ENCODE results near the gene SLC4A9. TPM values are rescaled to one million over a fixed set of nuclear protein-coding genes. Genes with fewer than 3 reads are reported as not detected.

SLC4A9 gene
- total RNA-seq, 2 donors from 2014 or later, result not detected

DNA sequence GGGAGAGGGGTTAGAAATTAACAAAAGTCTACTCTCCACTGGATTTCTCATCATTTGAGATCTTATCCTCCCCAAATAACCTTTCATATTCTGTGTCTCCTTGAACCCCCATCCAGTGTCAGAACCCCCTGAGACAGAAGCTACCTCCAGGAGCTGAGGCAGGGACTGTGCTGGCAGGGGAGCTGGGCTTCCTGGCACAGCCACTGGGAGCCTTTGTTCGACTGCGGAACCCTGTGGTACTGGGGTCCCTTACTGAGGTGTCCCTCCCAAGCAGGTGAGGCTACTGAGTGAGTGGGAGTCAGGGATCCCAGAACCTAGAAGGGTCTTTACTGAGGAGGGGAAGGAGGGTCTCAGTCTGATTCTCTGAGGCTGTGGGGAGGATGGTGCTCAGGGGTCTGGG lies 1.9 kb downstream of the SLC4A9 start:
- Histone ChIP-seq H3K27ac (no peak overlapping the region), H3K27me3 (replicated peaks; ENCODE audit: insufficient read depth) (no peaks in the 10 kb centered on the region), H3K4me1 (replicated peaks) (no peaks in the 10 kb centered on the region), H3K4me3 (no peak overlapping the region), H3K36me3 (no peaks in the 10 kb centered on the region), H3K9me3 (no peaks in the 10 kb centered on the region)
- no peak for TF ChIP-seq POLR2A (IDR thresholded peaks at IDR 0.05)
- TF ChIP-seq POLR2AphosphoS5 (IDR thresholded peaks at IDR 0.05), result no peak
- TF ChIP-seq, protein P1, sequence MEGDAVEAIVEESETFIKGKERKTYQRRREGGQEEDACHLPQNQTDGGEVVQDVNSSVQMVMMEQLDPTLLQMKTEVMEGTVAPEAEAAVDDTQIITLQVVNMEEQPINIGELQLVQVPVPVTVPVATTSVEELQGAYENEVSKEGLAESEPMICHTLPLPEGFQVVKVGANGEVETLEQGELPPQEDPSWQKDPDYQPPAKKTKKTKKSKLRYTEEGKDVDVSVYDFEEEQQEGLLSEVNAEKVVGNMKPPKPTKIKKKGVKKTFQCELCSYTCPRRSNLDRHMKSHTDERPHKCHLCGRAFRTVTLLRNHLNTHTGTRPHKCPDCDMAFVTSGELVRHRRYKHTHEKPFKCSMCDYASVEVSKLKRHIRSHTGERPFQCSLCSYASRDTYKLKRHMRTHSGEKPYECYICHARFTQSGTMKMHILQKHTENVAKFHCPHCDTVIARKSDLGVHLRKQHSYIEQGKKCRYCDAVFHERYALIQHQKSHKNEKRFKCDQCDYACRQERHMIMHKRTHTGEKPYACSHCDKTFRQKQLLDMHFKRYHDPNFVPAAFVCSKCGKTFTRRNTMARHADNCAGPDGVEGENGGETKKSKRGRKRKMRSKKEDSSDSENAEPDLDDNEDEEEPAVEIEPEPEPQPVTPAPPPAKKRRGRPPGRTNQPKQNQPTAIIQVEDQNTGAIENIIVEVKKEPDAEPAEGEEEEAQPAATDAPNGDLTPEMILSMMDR (IDR thresholded peaks at IDR 0.05), result no peak
- intact Hi-C loops (cut with DNase I), result no loop called here
- 95% methylated on average over 2 of the region's 2 CpGs for WGBS
- no peak for DNase-seq (ENCODE audit: low spot score)

DNA sequence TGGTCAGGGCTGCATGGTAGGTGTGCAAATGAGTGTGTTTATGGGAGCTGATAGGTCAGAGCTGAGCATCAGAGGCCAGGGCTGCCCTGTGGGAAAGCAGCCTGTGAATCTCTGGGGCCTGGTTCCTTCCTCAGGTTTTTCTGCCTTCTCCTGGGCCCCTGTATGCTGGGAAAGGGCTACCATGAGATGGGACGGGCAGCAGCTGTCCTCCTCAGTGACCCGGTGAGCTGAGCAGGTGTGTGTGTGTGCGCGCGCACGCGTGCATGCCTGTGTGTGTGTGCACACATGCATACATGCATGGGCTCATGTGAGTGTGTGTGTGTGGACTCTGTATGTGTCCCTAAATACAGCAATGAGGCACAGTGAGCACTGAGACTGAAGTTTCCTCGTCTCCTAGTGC lies 2.3 kb downstream of the SLC4A9 start:
- Histone ChIP-seq H3K9me3 (no peaks in the 10 kb centered on the region), H3K27me3 (replicated peaks; ENCODE audit: insufficient read depth) (no peaks in the 10 kb centered on the region), H3K4me3 (no peak overlapping the region), H3K36me3 (no peaks in the 10 kb centered on the region), H3K4me1 (replicated peaks) (no peaks in the 10 kb centered on the region), H3K27ac (no peak overlapping the region)
- intact Hi-C loops (cut with DNase I), result no loop called here
- TF ChIP-seq POLR2A (IDR thresholded peaks at IDR 0.05) (no peak), POLR2AphosphoS5 (IDR thresholded peaks at IDR 0.05) (no peak)
- TF ChIP-seq, protein P1 (IDR thresholded peaks at IDR 0.05), result no peak
- no peak for DNase-seq (ENCODE audit: low spot score)
- WGBS, result 89% methylated on average over 7 of the region's 8 CpGs

DNA sequence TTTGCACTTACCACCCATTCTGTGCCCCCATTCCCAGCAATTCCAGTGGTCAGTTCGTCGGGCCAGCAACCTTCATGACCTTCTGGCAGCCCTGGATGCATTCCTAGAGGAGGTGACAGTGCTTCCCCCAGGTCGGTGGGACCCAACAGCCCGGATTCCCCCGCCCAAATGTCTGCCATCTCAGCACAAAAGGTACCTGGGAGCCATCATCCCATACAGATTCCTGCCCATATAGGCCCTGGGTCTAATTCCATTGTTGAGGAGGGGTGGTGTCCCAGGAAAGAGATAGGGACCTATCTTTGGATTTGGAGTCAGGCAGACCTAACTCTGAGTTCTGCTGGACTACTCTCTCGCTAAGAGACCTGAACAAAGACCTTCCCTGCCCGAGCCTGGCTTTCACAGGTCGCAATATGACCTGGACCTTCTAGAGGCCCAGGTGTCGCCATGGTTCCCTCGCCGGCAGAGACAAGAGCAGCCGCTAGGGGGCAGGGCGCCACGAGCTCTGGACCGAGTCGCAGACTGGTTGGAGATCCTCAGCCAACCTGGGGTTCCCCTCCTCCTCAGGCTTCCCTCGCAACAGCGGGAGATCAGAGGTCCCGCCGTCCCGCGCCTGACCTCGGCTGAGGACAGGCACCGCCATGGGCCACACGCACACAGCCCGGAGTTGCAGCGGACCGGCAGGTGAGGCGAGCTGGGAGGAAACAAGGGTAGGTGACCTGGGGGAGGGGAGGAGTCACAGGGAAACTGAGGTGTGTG lies 3.1 kb downstream of the SLC4A9 start:
- TF ChIP-seq, protein P1 (IDR thresholded peaks at IDR 0.05), result peak; percentile 77 to 90 (median 84)
- TF ChIP-seq POLR2AphosphoS5 (IDR thresholded peaks at IDR 0.05), result no peak
- H3K27ac ChIP-seq, result no peak overlapping the region
- DNase-seq (ENCODE audit: low spot score), result peak; percentile 61
- H3K27me3 ChIP-seq (replicated peaks; ENCODE audit: insufficient read depth), result no peaks in the 10 kb centered on the region
- intact Hi-C loops (cut with DNase I), result no loop called here
- no peaks in the 10 kb centered on the region for H3K9me3 ChIP-seq
- no peaks in the 10 kb centered on the region for H3K4me1 ChIP-seq (replicated peaks)
- H3K4me3 ChIP-seq, result peak overlapping the region in 1 of 2 donors; percentile 27
- no peaks in the 10 kb centered on the region for H3K36me3 ChIP-seq
- WGBS, result 10% methylated on average over 28 of the region's 29 CpGs

DNA sequence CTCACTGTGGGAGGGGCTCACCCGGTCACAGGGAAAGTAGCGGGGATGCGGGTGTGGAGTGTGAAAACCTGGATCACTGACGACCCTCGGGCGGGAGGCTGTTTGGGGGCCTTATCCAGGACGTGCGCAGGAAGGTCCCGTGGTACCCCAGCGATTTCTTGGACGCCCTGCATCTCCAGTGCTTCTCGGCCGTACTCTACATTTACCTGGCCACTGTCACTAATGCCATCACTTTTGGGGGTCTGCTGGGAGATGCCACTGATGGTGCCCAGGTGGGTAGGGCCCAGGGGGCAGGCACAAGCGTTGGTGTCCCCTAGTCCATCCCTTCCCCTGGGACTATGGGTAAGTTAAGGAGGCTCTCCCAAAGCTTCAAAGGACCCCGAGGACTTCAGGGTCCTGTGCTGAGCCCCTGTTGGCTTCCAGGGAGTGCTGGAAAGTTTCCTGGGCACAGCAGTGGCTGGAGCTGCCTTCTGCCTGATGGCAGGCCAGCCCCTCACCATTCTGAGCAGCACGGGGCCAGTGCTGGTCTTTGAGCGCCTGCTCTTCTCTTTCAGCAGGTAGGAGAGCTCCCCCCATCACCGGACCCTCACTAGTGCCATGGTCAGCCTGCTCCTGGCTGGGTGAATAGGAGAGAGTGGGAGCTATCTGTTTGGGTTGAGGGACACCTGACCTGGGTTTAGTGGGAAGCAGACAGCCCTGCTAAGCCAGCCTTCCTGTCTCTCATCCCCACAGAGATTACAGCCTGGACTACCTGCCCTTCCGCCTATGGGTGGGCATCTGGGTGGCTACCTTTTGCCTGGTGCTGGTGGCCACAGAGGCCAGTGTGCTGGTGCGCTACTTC lies 3.9 kb downstream of the SLC4A9 start:
- Histone ChIP-seq H3K27me3 (replicated peaks; ENCODE audit: insufficient read depth) (no peaks in the 10 kb centered on the region), H3K4me1 (replicated peaks) (no peaks in the 10 kb centered on the region), H3K36me3 (no peaks in the 10 kb centered on the region), H3K9me3 (no peaks in the 10 kb centered on the region), H3K27ac (no peak overlapping the region), H3K4me3 (peak overlapping the region in 1 of 2 donors; percentile 27)
- TF ChIP-seq, protein P1 (IDR thresholded peaks at IDR 0.05), result no peak
- TF ChIP-seq POLR2AphosphoS5 (IDR thresholded peaks at IDR 0.05), result no peak
- TF ChIP-seq POLR2A (IDR thresholded peaks at IDR 0.05), result no peak
- no peak for DNase-seq (ENCODE audit: low spot score)
- intact Hi-C loops (cut with DNase I), result no loop called here
- WGBS, result 65% methylated on average over 20 of the region's 20 CpGs

All from prostate gland (tissue), 2 donors.